HG03097 (cell line): ENCODE data around the gene STARD13.

ENCODE experiments used
- ATAC-seq: cut with Tn5 transposase; IDR thresholded peaks from one replicate; pipeline ENCODE4 v1.9.1; 2021; ENCODE audit not compliant: unreplicated experiment, low FRiP score

STARD13 gene

DNA sequence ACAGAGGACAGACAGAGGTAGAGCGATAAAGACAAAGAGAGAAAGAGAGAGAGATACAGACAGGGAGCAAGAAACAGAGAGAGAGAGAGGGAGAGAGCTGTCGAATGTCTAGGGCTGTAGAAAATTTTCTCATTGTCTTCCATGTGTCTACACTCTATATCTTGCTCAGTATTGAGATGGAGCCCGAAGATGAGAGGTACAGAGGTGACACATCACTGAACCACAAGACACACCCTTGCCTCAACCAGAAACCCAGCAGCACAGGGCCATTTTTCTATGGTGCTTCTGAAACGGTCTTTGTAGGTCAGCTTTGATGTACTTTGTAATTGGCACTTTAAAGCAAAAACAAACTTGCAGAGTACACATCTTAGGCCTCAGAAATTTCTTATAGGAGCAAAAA is 157.4 kb downstream of the STARD13 start:
- ATAC-seq: no peak

DNA sequence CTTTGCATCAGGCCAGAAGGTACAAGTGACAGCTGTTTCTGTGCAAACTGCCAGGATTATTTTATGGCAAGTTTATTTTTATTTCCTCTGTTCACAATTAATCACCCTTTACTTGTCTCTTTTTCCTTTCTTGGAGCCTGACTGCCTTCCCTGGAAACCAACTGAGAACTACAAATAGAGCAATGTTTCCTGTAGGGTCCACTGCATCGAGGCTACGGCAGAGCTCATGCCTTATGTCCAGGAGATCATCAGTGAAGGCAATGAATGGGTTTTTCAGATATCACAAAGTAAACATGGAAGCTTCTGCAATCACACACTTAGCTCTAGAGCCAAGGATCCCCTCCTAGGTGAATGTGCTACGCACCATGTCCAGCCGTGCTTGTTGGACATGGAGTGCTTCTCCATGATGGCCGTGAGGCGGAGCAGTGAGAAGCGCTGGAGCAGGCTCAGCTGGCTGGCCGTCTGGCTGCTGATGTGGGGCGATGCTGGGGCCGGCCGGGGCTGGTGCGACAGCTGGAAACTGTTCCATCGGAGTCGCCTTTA is 158.5 kb downstream of the STARD13 start:
- ATAC-seq: no peak

DNA sequence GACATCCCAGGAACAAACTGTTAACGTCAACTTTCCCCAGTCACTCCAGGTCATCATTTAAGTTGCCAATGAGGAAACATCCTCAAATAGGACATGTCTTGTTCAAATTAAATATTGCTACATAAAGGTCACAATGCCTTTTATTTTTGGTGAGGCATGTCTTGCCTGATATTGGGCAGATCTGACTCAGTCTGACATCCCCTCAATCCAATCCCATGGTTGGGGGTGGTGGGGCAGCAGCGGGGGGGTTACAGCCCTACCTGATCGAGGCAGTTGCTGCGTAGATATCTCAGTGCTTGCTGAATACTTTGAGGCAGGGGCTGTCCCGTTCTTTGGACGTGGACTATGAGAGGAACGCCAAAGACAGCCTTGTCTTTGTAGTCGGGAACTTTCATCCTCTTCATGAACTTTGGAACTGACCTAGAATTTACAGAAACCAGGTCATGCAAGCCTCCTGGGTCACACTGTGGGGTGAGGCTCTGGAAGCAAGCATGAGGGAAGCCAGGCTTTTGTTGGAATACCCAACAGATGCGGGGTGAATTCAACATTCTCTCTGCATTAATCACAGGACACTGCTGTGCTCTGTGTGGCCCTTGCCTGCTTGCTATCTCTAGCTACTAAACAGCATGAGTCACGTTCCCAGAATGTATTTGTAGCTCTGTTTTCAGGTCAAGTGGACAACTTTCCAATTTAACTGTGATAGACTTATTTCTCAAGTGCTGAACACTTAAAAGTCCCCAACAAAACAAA is 159.6 kb downstream of the STARD13 start:
- ATAC-seq: no peak

DNA sequence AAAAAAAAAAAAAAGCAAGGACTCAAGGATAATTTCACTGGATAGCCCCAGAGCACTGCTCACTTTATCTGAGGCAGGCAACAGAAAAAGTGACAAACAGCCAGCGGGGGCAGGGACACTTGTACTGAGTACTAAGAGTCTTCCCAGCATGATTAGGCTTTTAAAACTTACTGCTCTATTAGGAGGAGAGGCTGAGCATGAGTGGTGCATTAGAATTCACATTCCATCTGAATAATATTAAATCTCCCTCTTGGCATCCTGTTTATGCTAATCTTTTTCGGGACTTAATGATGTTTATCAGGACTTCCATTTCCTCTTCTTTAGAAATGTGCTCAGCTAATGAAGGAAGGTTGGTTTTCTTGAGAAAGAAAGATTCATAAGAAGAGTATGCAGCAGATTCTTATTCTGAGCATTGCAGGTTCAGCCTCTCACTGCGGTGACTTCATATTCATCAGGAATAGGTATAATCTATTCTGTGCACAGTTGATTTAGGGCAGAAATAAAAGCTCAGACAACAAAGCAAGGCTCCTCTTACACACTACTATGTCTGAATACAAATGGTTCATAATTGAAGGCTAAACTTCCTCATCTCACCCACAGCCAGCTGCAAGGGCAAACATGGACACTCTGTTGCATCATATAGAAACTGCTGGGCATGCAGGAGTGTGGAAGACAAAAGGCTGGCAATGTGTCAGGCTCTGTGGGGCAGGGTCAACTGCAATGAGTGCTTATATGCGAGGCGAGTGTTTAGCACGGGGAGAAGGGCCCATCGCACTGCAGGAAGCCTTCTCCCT is 162.3 kb downstream of the STARD13 start:
- ATAC-seq: no peak

DNA sequence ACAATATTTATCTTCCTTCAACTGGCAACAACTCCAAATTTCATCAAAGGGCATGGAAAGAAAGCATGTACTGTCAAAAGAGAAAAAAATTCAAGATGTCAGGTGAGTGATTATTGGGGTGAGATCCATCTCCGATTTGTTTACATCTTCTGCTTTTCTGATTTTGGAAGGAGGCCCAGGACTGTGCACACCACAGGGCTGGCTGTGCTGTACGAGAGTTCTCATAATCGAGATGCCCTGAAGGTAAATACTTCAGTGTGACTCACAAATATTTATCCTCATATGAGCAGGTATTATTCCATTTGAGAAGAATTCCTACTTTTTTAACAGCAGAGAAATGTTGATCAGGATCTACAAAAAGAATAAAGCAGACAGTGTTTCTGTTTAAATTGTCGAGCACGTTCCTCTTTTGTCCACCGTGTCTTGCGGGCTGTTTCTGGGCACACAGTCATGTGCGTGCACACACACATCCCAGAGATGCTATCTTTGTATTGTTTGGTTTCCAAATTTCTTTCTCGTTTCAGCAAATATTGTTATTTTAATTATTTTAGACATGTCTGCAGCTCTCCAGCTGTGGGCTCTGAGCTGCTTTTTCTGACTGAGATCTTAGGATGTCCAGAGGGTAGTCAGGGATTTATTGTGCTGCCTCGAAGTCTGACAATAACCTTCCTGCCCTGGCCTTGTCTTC is 165.6 kb downstream of the STARD13 start:
- ATAC-seq: no peak

DNA sequence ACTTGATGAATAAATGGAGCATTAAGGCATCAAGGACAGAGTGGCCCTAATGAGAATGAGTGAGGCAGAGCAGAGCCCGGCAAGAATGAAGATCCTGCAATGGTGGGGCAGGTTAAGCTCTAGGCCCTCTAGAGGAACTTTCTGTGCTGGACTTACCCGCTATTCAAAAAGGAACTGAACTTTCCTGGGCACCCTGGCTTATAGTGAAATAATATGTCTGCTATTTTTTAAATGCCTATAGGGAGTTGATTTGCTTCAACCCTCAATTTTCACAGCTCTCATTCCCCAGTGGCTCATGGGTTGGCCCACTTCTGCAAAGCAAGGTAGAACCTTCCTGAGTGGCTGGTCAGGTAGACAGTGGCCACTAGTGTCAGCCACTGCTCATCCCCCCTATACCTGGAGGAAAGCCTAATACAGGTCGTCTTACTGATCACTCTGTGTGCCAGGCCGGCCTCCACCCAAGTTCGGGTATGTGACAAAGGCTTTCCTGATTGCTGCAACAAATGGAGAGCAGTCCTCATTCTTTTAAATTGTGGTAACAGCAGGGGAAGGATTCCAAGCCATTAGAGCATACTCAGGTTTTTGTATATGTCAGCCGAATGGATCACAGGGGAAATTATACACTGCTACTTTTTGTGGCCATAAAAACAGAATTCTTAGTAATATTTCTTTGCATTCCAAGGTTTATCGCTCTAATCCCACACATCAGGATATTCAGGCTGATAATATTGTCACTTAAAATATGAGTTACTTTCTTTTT is 166.4 kb downstream of the STARD13 start:
- no peak for ATAC-seq

DNA sequence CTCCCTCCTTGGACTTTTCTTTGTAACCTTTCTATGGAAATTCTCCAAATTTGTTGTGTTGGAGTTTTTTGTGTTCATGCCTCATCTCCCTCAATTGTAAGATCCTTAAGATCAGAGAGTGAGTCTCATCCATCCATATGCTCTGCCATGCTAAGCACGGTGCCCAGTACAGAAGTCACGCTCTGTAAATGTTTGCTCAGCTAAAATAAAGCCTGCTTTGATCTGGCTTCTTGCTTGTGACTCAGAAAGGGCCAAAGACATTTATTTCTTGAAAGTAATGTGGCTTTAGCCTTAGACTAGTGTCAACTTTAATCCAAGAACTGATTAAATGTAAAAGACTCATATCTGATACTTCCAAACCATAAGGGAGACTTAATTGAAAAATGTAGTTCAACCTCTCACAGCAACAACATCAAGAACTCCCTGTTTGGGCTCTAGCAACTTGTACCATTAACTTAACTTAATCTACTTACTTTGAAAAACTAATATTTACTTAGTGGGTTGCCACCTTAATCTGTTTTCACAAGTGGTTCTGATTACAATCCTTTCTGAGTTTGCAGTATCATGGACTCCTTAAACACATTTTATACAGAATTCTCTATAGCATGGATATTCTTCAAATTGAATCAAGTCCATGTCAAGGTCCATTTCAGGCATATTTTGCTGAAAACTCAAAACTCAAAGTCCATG is 169.1 kb downstream of the STARD13 start:
- ATAC-seq: no peak

DNA sequence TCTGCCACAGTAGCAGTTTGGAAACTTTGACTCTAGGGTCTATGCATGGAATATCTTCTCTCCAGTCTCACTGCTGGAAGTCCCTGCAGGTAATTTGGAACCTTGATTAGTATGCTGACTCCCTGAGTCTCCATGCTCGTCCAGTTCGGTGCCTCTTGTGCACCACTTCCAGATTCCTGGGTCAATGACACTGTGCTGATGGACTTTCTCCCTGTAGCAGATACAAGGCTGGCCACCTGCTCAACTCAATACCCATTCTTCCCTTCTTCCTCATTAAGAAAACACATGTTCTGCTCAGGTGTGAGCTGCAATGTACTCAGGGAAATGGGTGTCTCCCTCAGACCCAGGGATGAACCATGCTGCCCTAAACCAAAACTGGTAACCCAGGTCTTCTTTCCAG is 170.3 kb downstream of the STARD13 start:
- ATAC-seq: no peak

DNA sequence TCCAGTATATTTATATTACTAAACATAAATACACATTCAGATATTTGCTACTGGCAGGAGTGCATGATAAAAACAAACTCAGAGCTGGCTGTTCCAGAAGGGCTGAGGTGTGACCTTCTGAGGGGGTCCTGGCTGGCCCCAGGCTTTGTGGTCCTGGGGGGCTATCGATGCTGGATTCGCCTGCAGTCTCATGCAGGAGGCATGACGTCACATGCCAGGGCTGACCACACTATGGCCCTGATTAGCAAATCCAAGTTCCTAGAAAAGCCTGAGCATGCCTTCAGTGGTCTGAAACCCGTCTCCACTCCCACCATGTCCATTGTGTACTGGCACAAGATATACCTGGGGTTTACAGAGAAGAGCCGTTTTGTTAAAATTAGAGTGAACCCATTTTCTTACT is 171.4 kb downstream of the STARD13 start:
- ATAC-seq: no peak

DNA sequence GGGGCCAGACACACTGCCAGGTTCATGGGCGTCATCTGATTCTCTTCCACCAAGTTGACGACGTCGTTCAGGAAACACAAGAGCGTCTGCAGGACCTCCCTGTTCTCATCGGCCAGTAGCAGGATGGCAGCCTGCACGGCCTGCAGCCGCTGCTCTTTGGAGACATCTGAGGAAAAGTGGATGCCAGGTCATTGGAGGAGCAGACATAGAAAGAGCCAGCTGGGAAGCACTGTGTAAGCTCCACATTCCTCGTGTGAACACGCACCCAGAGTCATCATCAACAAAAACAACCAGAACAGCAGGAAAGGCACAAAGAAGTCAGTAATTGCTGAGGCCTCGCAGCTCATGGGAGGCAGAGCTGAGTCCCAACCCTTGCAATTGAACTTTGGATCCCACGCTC is 172.8 kb downstream of the STARD13 start:
- ATAC-seq: no peak

DNA sequence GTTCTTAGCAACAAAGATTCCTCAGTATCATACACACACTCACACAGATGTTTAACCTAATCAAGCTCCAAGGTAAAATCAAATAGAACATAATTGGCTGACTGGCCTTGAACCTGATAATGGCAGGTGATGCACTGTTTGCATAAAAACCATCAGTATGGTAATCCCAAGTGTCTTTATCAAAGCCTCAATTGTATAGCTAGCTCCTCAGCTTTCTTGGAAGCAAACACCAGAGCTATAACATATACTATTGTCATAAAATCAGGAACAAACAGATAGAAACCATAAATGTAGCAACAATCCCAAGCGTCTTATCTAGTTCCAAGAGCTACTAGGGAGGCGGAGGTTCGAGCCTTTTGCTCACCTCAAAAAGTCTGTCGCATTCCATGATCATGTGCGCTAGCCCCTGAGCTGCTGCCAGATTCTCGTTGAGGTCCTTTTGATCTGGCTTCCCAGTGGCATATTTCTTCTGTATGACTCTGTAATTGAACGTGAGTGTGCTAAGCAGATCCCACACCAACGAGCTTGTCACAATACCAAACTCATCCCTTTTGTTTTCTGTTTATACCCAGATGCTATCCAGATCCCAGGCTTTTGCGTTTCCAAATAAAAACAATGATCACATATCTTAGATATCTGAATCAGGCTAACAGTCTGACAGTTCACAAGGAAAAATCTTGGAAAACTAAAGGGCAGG is 174.0 kb downstream of the STARD13 start:
- peak; percentile 10 for ATAC-seq

DNA sequence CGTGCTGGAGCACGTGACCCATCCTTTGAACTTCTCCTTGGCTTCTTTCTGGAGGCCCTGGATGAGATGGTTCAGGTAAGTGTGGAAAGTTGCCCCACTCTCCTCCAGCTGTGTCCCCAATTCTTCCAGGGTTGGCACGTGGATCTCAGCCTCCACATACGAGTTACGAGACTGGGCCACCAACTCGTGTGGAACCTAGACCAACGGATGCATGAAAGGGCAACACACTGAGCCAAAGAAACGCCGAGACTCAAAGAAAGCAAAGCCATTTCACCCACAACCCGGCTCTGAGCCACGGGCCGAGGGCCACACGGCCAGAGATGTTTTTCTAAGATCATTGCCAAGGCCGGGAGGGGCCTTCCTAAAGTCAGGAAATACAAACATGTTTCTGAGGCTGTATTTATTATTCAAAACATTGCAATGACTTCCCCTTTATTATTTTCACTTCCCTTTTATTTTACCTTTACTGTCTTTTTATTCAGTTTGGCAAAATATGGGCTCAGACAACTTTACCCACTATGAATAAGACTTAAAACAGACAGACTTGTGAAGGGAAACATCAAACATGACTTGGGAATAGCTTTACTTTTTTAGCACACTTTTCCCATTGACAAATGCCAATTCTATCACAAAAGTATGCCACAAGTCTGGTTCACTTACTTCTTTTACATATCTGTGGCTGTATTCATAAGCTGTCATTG is 174.7 kb downstream of the STARD13 start:
- peak; percentile 50 for ATAC-seq

DNA sequence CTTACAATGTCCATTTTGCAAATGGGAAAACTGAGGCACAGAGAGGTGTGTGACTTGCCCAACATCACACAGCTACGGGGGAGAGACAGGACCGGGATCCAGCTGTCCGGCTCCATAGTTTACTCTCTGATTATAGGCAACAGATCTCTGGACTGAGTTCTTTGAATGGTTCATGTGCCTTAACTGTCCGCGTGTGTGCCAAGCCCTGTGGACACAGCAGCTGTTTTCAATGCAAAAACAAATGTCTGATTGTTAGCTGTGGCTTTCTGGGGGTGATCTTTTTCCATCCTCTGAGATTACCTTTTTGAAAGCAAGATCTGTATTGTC is 175.2 kb downstream of the STARD13 start:
- no peak for ATAC-seq

DNA sequence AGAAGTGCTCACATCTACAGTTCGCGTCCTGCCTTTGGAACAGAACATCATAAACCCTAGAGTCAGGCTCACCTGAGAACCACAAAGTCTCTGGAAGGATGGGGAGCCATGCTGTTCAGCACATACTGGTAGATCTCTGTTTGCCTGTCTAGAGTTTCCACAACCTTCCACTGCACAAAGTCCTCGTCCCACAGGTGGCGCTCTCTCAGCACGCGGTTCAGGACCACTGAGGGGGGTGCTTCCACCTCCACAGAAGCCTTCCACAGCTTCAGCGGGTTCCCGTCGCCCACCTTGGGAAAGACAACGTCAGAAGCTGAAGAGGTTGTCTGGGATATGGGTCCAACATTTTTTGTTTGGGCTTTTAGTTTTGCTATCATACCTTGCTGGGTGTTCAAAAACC is 175.8 kb downstream of the STARD13 start:
- ATAC-seq: no peak

DNA sequence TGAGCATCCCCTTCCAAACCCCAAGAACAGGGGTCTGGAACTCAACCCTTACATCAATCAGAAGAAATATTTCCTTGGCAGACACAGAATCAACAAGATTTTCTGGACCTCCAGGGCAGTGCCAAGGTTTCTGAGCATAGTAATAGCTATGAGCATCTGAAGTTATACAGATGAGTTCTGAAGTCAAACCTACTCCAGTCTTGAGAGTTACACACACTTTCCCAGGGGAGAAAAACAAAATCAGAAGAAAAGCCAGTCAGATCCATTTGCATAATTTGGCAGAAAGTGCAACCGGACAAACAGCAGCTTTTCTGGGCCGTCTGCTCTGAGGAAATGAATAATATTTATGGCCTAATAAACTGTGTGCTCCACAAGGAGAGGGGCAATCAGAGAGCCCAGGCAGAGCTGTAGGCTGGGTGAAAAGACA is 176.3 kb downstream of the STARD13 start:
- no peak for ATAC-seq

DNA sequence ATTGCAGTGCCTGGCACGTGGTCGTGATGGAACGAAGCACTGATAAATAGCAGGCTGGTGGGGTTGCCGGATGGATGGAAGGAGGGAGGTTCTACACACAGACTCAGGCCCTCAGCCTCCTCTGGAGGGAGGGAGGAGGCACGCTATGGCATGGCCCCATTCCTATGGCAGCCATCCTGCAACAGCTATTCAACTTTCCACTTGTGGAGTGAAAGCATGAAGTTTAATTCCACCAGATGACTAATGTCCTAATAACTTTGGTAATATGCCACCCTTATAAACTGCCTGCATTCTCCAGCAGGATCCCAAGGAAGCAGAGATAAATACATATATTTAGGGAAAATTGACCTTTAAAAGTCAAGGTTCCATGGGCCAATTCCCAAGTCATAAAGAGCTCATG is 176.9 kb downstream of the STARD13 start:
- ATAC-seq: no peak

DNA sequence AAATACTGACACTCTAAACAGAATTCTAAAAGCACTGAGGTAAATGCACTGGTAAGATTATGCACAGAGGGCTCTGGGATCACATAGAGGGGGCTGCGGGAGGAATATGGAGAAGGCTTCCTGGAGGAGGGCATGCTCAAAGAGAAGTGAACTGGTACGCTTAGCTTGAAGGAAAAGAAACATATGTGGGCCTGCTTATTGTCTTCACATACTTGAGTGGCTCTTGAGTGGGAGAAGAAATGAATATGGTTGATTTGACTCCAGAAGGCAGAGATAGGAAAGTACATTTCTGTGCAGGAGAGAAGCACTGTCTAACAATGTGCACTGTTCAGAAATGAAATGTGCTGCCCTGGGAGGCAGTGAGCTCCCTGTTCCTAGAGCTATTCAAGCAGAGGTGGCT is 178.2 kb downstream of the STARD13 start:
- no peak for ATAC-seq

DNA sequence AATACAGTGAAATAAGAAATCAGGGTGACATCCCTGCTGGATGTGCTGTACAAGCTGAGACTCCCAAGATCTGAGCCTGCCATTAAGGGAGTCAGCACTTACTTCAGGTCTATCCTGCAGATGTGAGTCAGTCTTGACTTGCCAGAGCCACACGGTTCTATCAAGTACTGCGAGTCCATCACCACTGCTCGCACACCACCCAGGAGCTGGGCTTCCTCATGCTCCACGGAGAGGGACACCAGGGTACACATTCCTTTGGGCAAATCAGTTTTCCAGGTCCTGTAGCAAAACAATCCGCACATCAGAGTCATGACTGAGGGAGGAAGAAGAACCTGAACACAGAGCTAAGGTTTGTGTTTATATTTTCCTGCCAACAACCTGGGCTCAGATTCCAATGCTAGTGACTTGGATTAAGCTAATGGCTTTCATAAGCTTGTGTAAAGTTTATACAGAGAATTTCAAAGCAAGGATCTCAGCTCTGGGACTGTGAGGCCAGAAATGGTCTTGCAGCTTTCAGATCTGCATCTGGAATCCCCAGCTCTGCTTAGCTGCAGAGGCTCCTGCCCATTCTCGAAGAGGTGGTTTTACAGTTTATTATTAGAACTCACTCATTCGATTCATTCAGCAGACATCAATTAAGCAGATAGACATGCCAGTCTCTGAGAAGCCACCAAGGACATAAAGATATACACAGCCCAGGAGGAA is 178.7 kb downstream of the STARD13 start:
- no peak for ATAC-seq
